ENCODE data around the gene TPSG1.

The TPSG1 gene

DNA sequence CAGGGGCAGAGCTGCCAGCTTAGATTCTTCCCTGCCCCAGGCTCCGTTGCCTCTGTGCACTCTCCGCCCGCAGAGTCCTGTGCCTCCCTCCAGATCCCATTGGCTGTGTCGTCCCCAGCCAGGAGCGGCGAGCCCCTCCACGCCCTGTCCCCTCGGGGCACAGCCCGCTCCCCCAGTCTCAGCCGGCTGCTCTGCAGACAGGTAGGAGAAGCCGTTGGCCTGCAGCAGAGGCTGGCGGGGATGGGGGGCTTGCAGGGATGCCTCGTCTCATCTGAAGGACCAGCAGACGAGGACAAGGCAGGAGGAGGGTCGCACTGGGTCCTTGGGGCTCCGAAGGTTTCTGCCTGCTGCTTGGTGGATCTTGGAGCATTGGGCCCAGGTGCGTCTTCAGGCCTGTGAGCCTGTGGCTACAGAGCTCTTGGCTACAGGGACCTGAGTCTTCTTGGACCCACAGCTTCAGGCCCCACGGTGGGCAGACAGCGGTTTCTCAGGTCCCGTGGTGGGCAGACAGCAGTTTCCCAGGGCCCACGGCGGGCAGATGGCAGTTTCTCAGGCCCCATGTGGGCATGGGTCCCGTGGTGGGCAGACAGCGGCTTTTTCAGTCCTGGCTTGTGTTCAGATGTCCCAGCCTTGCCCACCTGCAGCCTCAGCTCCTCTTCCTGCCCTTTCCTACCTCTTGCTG, 6.0 kb downstream of the TPSG1 start:
- TF ChIP-seq, protein P1, sequence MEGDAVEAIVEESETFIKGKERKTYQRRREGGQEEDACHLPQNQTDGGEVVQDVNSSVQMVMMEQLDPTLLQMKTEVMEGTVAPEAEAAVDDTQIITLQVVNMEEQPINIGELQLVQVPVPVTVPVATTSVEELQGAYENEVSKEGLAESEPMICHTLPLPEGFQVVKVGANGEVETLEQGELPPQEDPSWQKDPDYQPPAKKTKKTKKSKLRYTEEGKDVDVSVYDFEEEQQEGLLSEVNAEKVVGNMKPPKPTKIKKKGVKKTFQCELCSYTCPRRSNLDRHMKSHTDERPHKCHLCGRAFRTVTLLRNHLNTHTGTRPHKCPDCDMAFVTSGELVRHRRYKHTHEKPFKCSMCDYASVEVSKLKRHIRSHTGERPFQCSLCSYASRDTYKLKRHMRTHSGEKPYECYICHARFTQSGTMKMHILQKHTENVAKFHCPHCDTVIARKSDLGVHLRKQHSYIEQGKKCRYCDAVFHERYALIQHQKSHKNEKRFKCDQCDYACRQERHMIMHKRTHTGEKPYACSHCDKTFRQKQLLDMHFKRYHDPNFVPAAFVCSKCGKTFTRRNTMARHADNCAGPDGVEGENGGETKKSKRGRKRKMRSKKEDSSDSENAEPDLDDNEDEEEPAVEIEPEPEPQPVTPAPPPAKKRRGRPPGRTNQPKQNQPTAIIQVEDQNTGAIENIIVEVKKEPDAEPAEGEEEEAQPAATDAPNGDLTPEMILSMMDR (IDR thresholded peaks at IDR 0.05; ENCODE audit: low read depth, low read length, missing control alignments) = no peak
- no peak for DNase-seq (ENCODE audit: low read depth)
- H3K4me3 ChIP-seq (ENCODE audit: low read depth, low read length) = no peak overlapping the region

DNA sequence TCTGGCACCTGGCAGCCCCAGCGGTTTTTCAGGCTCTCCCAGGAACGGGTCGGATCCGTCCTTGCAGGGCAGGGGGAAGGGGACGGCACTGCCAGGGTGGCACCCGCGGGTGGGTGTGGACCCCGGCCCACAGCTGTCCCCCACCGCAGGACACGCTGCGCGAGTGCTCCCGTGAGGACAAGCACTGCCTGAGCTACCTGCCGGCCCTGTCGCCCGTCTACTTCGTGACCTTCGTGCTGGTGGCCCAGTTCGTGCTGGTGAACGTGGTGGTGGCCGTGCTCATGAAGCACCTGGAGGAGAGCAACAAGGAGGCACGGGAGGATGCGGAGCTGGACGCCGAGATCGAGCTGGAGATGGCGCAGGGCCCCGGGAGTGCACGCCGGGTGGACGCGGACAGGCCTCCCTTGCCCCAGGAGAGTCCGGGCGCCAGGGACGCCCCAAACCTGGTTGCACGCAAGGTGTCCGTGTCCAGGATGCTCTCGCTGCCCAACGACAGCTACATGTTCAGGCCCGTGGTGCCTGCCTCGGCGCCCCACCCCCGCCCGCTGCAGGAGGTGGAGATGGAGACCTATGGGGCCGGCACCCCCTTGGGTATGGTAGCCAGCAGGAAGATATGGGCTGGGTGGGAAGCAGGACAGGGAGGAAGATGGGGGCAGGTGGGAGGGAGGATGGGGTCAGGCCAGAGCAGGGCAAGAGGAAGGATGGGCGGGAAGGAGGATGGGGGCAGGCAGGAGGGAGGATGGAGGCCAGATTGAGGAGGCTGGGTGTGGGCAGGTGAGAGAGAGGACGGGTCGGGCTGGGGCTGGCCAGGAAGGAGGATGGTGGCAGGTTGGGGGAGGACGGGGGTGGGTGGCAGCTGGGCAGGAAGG, 6.8 kb downstream of the TPSG1 start:
- TF ChIP-seq, protein P1 (IDR thresholded peaks at IDR 0.05; ENCODE audit: low read depth, low read length, missing control alignments) = no peak
- no peak for DNase-seq (ENCODE audit: low read depth)
- no peak overlapping the region for H3K4me3 ChIP-seq (ENCODE audit: low read depth, low read length)

DNA sequence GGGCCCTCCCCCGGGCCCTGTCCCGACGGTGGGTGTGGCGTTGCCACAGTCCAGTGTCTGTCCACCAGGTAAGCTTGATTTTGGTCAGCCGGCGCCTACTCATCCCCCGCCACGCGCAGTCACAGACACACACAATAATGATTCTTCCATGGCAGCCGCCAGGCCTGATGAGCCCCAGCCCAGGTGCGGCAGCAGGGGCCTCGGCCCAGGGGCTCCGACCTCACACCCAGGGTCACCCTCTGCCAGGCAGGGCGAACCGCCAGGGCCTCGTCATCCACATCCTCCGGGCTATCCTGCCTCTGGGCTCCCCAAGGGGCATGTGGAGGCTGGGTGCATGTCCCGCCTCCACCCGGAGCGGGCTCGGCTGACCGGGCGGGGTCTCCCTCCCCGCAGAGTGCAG, 7.5 kb downstream of the TPSG1 start:
- DNase-seq (ENCODE audit: low read depth) = no peak
- H3K4me3 ChIP-seq (ENCODE audit: low read depth, low read length) = no peak overlapping the region
- TF ChIP-seq, protein P1 (IDR thresholded peaks at IDR 0.05; ENCODE audit: low read depth, low read length, missing control alignments) = no peak

DNA sequence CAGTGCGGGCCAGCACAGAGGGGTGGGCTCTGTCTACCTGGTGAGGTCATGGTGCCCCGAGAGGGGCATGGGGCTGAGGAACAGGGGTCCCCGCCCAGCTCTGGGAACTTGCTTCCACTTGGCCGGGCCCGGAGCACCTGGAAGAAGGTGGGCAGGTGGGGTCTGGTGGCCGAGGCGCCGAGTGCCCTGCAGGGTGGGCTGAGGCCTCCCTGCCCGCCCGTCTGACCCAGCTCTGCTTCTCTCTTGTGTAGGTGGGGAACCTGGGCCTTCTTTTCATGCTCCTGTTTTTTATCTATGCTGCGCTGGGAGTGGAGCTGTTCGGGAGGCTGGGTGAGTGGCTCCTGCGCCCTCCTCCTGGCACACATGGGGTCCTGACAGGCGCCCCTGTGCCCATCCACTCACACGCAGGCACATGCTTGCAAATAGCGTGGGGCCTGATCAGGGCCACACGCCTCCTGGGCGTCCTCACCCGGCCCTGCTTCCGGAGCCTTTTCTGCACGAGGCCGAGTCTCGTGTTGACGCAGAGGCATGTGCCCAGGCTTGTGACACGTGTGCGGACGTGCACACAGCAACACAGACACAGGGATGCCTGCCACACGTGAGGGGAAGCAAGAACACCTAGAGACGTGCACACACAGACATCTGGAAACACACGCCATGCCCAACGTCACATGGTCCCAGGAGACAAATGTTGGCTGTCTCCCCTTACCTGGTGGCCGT, 8.2 kb downstream of the TPSG1 start:
- TF ChIP-seq, protein P1 (IDR thresholded peaks at IDR 0.05; ENCODE audit: low read depth, low read length, missing control alignments) = no peak
- no peak overlapping the region for H3K4me3 ChIP-seq (ENCODE audit: low read depth, low read length)
- DNase-seq (ENCODE audit: low read depth) = no peak

DNA sequence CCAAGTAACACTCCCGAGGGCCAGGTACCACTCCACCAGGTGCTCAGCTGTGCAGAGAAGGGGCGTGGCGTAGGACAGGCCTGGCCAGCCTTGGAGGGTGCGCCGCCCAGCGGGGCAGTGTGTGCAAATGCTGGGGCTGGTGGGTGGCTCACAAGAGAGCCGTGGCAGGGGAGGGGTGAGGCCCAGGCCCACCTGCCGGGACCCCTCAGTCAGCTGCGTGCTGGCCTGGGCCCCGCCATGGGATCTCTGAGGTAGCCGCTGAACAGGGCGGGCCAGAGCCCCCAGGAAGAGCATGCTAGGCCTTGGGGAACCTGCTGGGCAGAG, 8.8 kb downstream of the TPSG1 start:
- TF ChIP-seq, protein P1 (IDR thresholded peaks at IDR 0.05; ENCODE audit: low read depth, low read length, missing control alignments) = no peak
- no peak for DNase-seq (ENCODE audit: low read depth)

DNA sequence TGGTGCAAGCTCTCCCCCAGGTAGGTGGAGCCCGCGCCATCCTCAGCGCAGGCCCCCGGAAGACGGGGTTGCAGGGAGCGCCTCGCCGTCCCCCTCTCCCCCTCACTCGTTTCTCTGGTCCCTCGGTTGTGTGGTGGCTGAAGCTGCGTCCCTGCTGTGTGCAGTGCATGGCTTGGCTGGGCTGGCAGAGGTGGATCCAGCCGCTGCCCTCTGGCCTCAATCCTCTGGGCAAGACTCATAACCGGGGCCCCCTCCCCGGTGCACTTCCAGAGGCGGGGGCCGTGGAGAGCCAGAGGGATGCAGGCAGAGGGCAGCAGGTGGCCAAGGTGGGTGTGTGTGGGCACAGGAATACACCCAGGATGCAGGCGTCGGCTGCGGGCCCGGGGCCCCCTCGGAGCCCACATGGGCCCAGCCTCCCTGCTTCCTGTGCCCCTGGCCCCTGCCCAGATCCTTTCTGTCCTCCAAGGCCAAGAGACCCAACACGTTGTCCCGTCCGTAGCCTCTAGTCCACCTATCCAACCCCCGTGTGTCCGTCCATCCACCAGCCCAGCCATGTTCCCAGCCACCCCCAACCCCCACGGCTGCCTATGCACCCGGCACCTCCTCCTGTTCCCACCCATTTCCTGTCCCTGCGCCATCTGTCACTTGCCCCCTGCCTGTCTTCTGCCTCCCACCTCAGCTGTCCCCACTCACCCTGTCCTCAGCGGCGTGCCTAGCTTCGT, 9.3 kb downstream of the TPSG1 start:
- TF ChIP-seq, protein P1 (IDR thresholded peaks at IDR 0.05; ENCODE audit: low read depth, low read length, missing control alignments) = no peak
- no peak for DNase-seq (ENCODE audit: low read depth)
- H3K4me3 ChIP-seq (ENCODE audit: low read depth, low read length) = no peak overlapping the region

More for the DNA sequence above, 8.8 kb downstream of the TPSG1 start:
- no peak overlapping the region for H3K4me3 ChIP-seq (ENCODE audit: low read depth, low read length)
